Endothelial cell of umbilical vein (primary cell): ENCODE results near the gene SWAP70. TPM values are rescaled to one million over a fixed set of nuclear protein-coding genes. Genes with fewer than 3 reads are reported as not detected.

ENCODE experiments used
- BruUV-seq: library from RNA; stranded (reverse); fragments of 400-500 nt; replicated peaks from 2 replicates; lab custom pipeline; 2021; lab: Mats Ljungman, UMichigan
- CTCF ChIA-PET: fragments of 300-600, 350-600 bp; sonication (Branson Sonifier 250); formaldehyde crosslinking; loops from one replicate; lab custom pipeline; 2021; ENCODE audit warnings: antibody characterized with exemption, inconsistent platforms; lab: Charles Lee
- POLR2A ChIA-PET: fragments of 300-600, 350-600 bp; sonication (Branson Sonifier 250); formaldehyde crosslinking; loops from one replicate; lab custom pipeline; 2021; ENCODE audit warnings: antibody characterized with exemption, inconsistent platforms; lab: Charles Lee
- DNase-seq: peaks from one replicate; pipeline ENCODE4 v3.0.0-alpha.2; 2011; ENCODE audit warnings: low read depth, low spot score
- FAIRE-seq: peaks from 2 replicates; lab custom pipeline; 2011; peaks lifted over from hg19 to GRCh38; lab: Jason Lieb, UNC
- H2AFZ ChIP-seq: 2 replicates; pipeline ENCODE4 v1.6.0; 2012; ENCODE audit warnings: low read depth, low read length, control low read depth, inconsistent platforms
- H3K27ac ChIP-seq: 2 replicates; pipeline ENCODE4 v1.5.1; 2011; ENCODE audit warnings: low read depth, mild to moderate bottlenecking, control low read depth, low read length, moderate library complexity; ENCODE audit not compliant: insufficient read depth
- H3K27me3 ChIP-seq, 2 experiments: 2 replicates each; pipeline versions ENCODE4 v1.6.0 to v1.6.1; 2011; ENCODE audit warnings: low read length in 2 of 2, mixed read lengths in 1 of 2; ENCODE audit not compliant: control insufficient read depth in 2 of 2, insufficient read depth in 2 of 2
- H3K36me3 ChIP-seq, 2 experiments: 2 replicates in 1 of 2; 3 replicates in 1 of 2; pipeline ENCODE4 v1.5.1; 2011; ENCODE audit warnings: low read length in 2 of 2, mild to moderate bottlenecking in 1 of 2, moderate library complexity in 1 of 2; ENCODE audit not compliant: control insufficient read depth in 2 of 2, insufficient read depth in 2 of 2; ENCODE audit errors: extremely low read depth in 1 of 2
- H3K4me1 ChIP-seq: 3 replicates; pipeline ENCODE4 v1.5.1; 2011; ENCODE audit warnings: mild to moderate bottlenecking, low read length; ENCODE audit not compliant: control insufficient read depth, insufficient read depth; ENCODE audit errors: extremely low read depth
- H3K4me2 ChIP-seq: 2 replicates; pipeline ENCODE4 v1.6.1; 2011; ENCODE audit warnings: low read length, control low read depth, mixed read lengths; ENCODE audit not compliant: insufficient read depth
- H3K4me3 ChIP-seq, 3 experiments: fragments of 200-600 bp in 1 of 3; sonication (generic), shearing (Covaris generic) in 1 of 3; replicated peaks in 1 of 3; 2 replicates each; pipeline ENCODE4 v1.5.1; 2011 to 2016; ENCODE audit warnings: control low read depth in 3 of 3, low read length in 3 of 3, mild to moderate bottlenecking in 2 of 3, inconsistent platforms in 1 of 3, low read depth in 1 of 3, moderate library complexity in 1 of 3; ENCODE audit not compliant: insufficient read depth in 1 of 3
- H3K79me2 ChIP-seq: 2 replicates; pipeline ENCODE4 v1.6.0; 2012; ENCODE audit warnings: low read length, inconsistent platforms; ENCODE audit not compliant: control insufficient read depth, insufficient read depth
- H3K9ac ChIP-seq: replicated peaks from 2 replicates; pipeline ENCODE3; 2011; ENCODE audit warnings: low read length, control low read depth; ENCODE audit not compliant: insufficient read depth; ENCODE audit errors: extremely low read depth
- H3K9me1 ChIP-seq: replicated peaks from 3 replicates; pipeline ENCODE4 v1.6.0; 2011; ENCODE audit warnings: mild to moderate bottlenecking, low read length; ENCODE audit not compliant: control insufficient read depth, insufficient read depth; ENCODE audit errors: extremely low read depth
- H3K9me3 ChIP-seq: replicated peaks from 2 replicates; pipeline ENCODE4 v1.5.1; 2012; ENCODE audit warnings: low read length, inconsistent platforms; ENCODE audit not compliant: control insufficient read depth, insufficient read depth
- H4K20me1 ChIP-seq: replicated peaks from 2 replicates; pipeline ENCODE3; 2011; ENCODE audit warnings: mild to moderate bottlenecking, low read length; ENCODE audit not compliant: control insufficient read depth, insufficient read depth; ENCODE audit errors: extremely low read depth
- EZH2 ChIP-seq: IDR thresholded peaks from 2 replicates; pipeline ENCODE4 v1.6.1; 2012; ENCODE audit warnings: borderline replicate concordance, low read depth, mild to moderate bottlenecking, moderate library complexity, low read length, inconsistent platforms; ENCODE audit not compliant: severe bottlenecking
- FOS ChIP-seq: IDR thresholded peaks from 2 replicates; pipeline ENCODE4 v1.6.1; 2011; ENCODE audit warnings: mild to moderate bottlenecking, low read length, moderate library complexity, borderline replicate concordance; ENCODE audit not compliant: insufficient read depth
- GATA2 ChIP-seq: IDR thresholded peaks from 2 replicates; pipeline ENCODE4 v1.7.0; 2011; ENCODE audit warnings: low read depth, mild to moderate bottlenecking, moderate library complexity, mixed read lengths, low read length; ENCODE audit not compliant: insufficient read length, insufficient read depth
- JUN ChIP-seq: IDR thresholded peaks from 2 replicates; pipeline ENCODE4 v1.6.1; 2011; ENCODE audit warnings: borderline replicate concordance, low read depth; ENCODE audit not compliant: insufficient read length, insufficient read depth
- MAX ChIP-seq: IDR thresholded peaks from 2 replicates; pipeline ENCODE4 v1.6.1; 2011; ENCODE audit not compliant: insufficient read depth, insufficient read length
- POLR2A ChIP-seq: IDR thresholded peaks from 2 replicates; pipeline ENCODE4 v1.6.1; 2012; ENCODE audit warnings: low read depth, mild to moderate bottlenecking, control low read depth, low read length
- POLR2AphosphoS5 ChIP-seq: IDR thresholded peaks from 2 replicates; pipeline ENCODE4 v1.6.1; 2012; ENCODE audit warnings: low read depth, mild to moderate bottlenecking, control low read depth, low read length, moderate library complexity; ENCODE audit not compliant: insufficient read depth
- dilution Hi-C: fragments of 300-500 bp; cut with MboI; formaldehyde crosslinking; loops from one replicate; pipeline ENCODE4 v1.15.0; 2019; ENCODE audit warnings: low sequenced_read_pairs; ENCODE audit not compliant: extremely low pct_ligation_motif_present
- intact Hi-C: fragments of 100-400 bp; cut with micrococcal nuclease; formaldehyde crosslinking; loops from one replicate; pipeline ENCODE4 v1.10.0; 2022
- polyA plus RNA-seq, 4 experiments: library from polyadenylated mRNA; depleted of rRNA in 3 of 4; stranded (reverse) in 3 of 4; unstranded in 1 of 4; fragments of >200 nt; gene quantifications; 2 replicates each; pipeline versions ENCODE4 v1.2.1 to v1.2.3, GENCODE V29; 2011 to 2012; ENCODE audit warnings: missing spikeins in 1 of 4
- total RNA-seq: library from RNA; stranded (reverse); gene quantifications from 2 replicates; pipeline ENCODE4 v1.2.3, GENCODE V29; 2021

Gene SWAP70
- total and polyA plus RNA-seq, 2 donors (not counting 3 experiments of a cell fraction or from before 2014, with no cell fraction given) = 52.5 to 165 TPM

GRCh38 chr11:9680028-9680427 lies 16.2 kb downstream of the SWAP70 start:
- Histone ChIP-seq H3K9ac (no peak overlapping the region), H4K20me1 (peaks cover 10% of the 10 kb centered on the region), H3K9me1 (no peaks in the 10 kb centered on the region), H3K4me3 (no peak overlapping the region), H3K27me3 (no peaks in the 10 kb centered on the region), H3K4me2 (no peak overlapping the region), H3K9me3 (no peaks in the 10 kb centered on the region), H3K27ac (no peak overlapping the region), H3K36me3 (peaks cover 2 to 4% of the 10 kb centered on the region in 2 experiments), H3K79me2 (peaks cover 92% of the 10 kb centered on the region), H2AFZ (no peak overlapping the region), H3K4me1 (peaks cover 18% of the 10 kb centered on the region)
- dilution Hi-C loops = no loop called here
- TF ChIP-seq FOS = no peak
- TF ChIP-seq GATA2 = no peak
- TF ChIP-seq MAX = no peak
- no peak for TF ChIP-seq JUN
- TF ChIP-seq POLR2A = no peak
- no peak for TF ChIP-seq EZH2
- no peak for TF ChIP-seq POLR2AphosphoS5
- POLR2A ChIA-PET = no interaction called here
- CTCF ChIA-PET = no interaction called here
- FAIRE-seq = no peak
- intact Hi-C loops = no loop called here
- DNase-seq = no peak
- no TSS peak for BruUV-seq
